Activated gamma-delta T cell (primary cell): ENCODE measurements around the gene PDE8B.

ENCODE experiments used
- DNase-seq: peaks from one replicate; lab custom pipeline; 2025; lab: John Stamatoyannopoulos, UW

Gene PDE8B

GRCh38 chr5:77402796-77403195 lies 192.3 kb downstream of the PDE8B start:
- no peak for DNase-seq

DNA sequence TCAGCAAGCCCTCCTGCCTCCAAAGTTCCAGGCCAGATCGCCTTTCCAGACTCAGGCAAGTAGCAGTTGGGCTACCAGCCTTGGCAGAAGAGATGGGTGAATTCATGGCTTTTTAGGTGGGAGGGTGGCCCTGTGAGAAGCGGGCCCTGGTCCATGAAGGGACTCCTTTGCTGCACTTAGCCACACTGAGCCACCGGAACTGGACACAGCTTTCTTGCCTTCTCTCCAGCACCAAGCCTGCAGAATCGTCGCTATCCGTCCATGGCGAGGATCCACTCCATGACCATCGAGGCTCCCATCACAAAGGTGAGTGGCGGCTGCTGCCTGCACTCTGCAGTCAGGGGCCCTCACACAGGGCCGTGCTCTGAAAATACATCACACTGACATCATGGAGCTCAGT lies 196.7 kb downstream of the PDE8B start:
- no peak for DNase-seq

DNA sequence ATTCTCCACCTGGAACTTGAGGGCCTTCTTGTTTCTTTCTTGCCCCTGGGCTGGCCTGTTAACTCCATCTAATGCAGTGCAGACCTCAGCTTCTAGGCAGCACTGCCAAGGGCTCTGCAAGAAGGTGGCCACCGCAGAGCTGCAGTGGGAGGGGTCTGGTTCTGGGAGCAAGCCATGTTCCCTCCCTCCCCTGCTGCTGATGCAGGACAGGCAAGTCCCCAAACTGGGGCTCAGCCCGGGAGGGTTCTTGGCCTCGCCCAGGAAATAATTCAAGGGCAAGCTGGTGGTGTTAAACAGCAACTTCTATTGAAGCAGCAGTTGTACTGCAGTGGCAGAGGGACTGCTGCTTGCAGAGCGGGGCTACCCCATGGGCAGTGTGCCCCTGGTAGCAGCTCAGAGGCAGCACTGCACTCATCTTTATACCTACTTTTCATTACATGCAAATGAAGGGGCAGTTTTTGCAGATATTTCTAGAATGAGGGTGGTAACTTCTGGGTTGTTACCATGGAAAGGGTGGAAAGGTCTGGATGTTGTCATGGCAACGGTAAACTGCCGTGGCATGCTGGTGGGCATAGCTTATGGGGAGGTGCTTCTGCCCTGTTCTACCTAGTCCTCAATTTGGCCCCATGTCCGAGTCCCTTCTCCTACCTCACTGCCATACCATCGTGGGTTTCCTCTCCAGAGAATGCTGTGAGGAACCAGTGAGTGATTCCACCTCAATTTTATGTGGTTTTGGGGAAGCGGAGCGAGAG lies 199.6 kb downstream of the PDE8B start:
- no peak for DNase-seq

- DNase-seq = no peak
Measured at GRCh38 chr5:77413049-77413448, 202.6 kb downstream of the PDE8B start.

DNA sequence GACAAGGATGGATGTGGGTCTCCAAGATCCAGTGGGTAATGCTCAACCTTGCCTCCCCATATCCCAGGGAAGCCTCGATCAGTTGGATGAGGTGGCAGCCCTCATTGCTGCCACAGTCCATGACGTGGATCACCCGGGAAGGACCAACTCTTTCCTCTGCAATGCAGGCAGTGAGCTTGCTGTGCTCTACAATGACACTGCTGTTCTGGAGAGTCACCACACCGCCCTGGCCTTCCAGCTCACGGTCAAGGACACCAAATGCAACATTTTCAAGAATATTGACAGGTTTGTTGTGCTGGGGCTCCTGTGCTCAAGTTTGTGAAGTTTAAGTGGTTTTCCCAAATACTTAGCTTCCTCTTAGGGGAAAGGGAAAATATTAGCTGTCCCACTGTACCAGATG lies 207.7 kb downstream of the PDE8B start:
- no peak for DNase-seq

- DNase-seq = no peak
Measured at GRCh38 chr5:77418601-77419581, 208.4 kb downstream of the PDE8B start.

DNA sequence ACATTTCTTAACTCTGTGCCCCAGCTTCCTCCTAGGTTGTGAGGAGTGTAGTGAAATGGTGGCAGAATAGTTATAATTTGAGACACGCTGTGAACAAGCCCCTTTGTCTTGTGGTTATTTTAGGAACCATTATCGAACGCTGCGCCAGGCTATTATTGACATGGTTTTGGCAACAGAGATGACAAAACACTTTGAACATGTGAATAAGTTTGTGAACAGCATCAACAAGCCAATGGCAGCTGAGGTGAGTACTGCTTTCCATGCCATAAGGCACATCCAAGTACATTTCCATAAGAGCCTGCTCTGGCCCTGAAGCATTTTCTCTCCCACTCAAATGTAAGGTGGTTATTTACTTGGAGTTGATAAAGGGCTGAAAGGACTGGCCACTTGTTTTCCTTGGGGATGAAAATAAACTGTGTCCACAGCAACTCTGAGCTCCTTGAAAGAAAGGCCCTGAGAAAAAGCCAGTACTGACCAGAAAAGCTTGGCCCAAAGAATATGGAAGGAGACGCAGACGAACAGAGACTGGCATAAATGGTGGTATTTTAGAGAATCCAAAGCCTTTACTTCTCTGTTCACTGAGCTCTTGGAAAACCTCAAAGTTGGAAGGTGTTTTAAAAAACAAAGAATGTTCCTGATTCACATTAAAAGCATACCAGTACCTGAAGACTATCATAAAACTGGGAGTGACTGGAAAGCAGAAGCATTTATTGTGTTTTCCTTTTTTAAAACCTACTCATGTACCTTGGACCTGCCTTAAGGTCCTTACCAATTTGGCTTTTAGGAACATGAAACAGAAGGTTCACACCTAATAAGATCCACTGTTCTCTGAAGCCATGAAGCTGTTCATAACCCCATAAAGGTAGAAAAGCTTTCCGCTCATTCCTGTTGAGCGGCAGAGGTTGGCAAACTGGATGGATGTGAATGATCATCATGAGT lies 209.4 kb downstream of the PDE8B start:
- no peak for DNase-seq

DNA sequence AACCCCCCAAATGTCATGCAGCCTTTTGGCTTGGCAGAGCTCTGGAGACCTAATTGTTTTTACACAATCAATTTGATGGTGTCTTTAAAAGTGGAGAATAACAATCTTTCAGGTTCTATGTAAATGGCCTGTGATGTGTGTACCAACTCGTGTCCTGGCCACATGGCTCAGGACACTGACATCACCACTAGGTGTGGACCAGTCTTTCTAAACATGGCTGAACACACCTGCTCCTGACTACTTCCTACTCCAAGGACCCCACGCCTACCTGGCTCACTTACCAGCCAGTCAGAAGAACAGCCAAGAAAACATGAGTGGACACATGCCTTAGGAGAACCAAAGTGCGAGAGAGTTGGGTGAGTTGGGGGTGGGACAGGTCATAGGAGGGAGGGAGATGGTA lies 210.5 kb downstream of the PDE8B start:
- no peak for DNase-seq

GRCh38 chr5:77423022-77423750 lies 212.7 kb downstream of the PDE8B start:
- no peak for DNase-seq

DNA sequence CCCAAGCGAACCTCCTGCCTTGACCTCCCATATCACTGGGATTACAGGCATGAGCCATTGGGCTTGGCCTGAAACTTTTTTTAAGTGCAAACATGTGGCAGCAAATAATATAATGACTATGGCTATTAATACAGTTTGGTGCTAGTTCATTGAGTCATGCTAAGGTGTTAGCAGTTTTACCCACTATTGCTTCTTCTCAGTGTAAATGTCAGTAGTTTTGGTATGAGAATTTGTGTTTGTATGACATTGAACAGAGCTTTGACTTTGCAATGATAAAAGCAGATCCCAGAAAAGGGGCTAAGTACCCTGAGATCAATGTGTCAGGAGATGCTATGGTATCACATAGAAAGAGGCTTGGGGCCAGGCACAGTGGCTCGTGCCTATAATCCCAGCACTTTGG lies 214.4 kb downstream of the PDE8B start:
- DNase-seq = no peak

- DNase-seq = no peak
Measured at GRCh38 chr5:77425420-77425819, 214.9 kb downstream of the PDE8B start.

- DNase-seq = no peak
Measured at GRCh38 chr5:77425998-77426659, 215.6 kb downstream of the PDE8B start.

GRCh38 chr5:77426670-77427069 lies 216.2 kb downstream of the PDE8B start:
- no peak for DNase-seq

- DNase-seq = no peak
Measured at GRCh38 chr5:77427998-77428397, 217.5 kb downstream of the PDE8B start.

- no peak for DNase-seq
Measured at GRCh38 chr5:77428526-77428925, 218.0 kb downstream of the PDE8B start.

DNA sequence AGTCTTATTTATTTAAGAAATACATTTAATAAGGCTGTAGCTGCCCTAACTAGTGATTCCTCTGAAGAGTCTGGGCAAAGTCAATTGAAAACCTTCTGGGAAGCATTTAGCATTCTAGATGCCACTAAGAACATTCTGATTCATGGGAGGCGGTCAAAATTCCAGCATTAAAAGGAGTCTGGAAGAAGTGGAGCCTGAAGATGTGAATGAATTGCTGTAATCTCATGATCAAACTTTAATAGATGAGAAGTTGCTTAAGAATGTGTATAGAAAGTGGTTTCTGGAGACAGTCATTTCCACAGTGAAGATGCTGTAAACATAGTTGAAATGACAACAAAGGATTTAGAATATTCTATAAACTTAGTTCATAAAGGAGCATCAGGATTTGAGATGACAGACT lies 220.2 kb downstream of the PDE8B start:
- no peak for DNase-seq

- no peak for DNase-seq
Measured at GRCh38 chr5:77431286-77431685, 220.8 kb downstream of the PDE8B start.

DNA sequence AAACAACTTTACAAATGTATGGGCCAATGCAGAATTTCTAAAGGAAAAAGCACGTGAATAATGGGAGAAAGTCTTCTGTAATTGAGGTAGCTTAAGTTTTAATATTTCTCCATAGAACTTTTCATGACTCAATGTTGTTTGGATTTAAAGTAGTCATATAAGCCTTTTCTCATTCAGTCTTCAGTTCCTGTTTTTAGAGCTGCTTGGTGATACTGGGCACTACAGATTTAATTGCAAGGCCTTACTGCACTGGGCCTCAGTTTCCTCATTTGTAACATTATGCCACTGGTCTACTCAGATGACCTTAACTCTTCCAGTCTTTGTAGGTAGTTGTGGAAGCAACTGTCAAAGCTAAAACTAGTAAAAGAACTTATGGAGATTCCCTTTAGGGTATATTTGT lies 221.2 kb downstream of the PDE8B start:
- DNase-seq = no peak

- DNase-seq = no peak
Measured at GRCh38 chr5:77437194-77437593, 226.7 kb downstream of the PDE8B start.

DNA sequence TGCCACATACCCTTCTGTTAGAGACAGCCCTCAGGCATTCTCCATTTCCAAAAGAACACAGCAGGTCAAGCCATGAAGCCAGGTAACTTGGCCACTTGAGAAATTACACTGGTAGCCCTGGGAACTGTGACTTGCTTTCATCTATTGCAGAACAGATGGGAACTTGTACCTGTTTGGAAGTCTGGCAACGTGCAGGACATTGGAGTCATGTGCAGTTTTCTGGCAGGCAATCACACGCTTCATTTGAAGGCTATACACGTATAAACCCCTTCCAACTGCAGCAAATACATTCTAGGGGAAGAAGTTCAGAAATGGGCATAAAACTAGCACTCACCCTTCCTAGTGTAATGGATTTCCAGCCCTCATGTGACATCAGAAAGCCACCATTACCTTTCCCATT lies 227.6 kb downstream of the PDE8B start:
- DNase-seq = no peak

DNA sequence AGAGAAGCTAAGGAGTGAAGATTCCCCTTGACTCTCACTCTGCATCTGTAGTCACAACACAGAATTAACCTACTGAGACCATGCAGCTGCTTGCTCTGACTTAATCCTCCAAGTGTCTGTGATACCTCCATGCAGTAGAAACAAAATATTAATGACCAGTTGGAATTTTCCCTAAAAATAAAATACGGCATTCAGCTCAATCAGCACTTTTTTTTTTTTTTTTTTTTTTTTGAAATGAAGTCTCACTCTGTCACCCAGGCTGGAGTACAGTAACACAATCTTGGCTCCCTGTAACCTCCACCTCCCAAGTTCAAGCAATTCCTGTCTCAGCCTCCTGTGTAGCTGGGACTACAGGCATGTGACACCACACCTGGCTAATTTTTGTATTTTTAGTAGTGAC lies 233.2 kb downstream of the PDE8B start:
- DNase-seq = no peak
